ENCODE measurements around the gene AKT2. TPM values are rescaled to one million over a fixed set of nuclear protein-coding genes. Genes with fewer than 3 reads are reported as not detected.

The AKT2 gene
- total RNA-seq, 1 donor from 2014 or later: 127 TPM

DNA sequence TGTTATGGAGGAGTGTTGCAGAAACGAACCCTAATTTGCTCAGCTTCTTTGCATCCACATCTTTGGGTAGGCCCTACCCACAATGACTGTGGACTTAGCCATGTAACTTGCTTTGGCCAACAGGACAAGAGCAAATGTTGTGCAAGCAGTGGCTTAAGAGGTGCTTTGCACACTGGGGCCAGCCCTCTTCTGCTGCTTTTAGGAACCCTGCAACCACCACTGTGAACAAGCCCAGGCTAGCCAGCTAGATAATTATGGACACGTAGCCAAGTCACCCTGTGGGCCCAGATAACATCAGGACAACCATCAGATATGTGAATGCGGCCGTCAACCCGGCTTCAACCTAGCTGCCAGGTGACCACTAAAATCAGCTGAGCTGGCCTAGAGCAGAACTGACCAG is 45.9 kb upstream of the AKT2 start:
- peaks cover 2% of the 10 kb centered on the region for H3K79me2 ChIP-seq (ENCODE audit: insufficient read depth, low read length)
- Mint-ChIP-seq H3K4me3 (ENCODE audit: unreplicated experiment) (no peak overlapping the region), H3K9me3 (ENCODE audit: unreplicated experiment) (no peaks in the 10 kb centered on the region), H3K36me3 (ENCODE audit: low read depth, unreplicated experiment) (peaks cover 26% of the 10 kb centered on the region), H3K4me1 (ENCODE audit: low read depth, unreplicated experiment) (no peaks in the 10 kb centered on the region), H3K27ac (ENCODE audit: unreplicated experiment) (no peak overlapping the region), H3K27me3 (ENCODE audit: low read depth, unreplicated experiment) (no peaks in the 10 kb centered on the region)
- peaks cover 33% of the 10 kb centered on the region for H3K36me3 ChIP-seq (ENCODE audit: insufficient read depth, low read length)
- DNase-seq (ENCODE audit: low read depth): no peak
- TF ChIP-seq CTCF (IDR thresholded peaks at IDR 0.05; ENCODE audit: insufficient read depth, low read depth, low read length): no peak
- TF ChIP-seq EZH2 (IDR thresholded peaks at IDR 0.05; ENCODE audit: insufficient read depth, low read length): no peak
- no peak for FAIRE-seq
- no peak overlapping the region for H2AFZ ChIP-seq (ENCODE audit: low read depth, low read length)
- no peak overlapping the region for H3K4me2 ChIP-seq (ENCODE audit: low read length)
- no peak overlapping the region for H3K9ac ChIP-seq (ENCODE audit: low read length)
- no peak overlapping the region for H3K27ac ChIP-seq (ENCODE audit: low read depth, low read length)
- H3K4me3 ChIP-seq (ENCODE audit: insufficient read depth, low read depth, low read length): no peak overlapping the region
- no peaks in the 10 kb centered on the region for H3K9me3 ChIP-seq (ENCODE audit: insufficient read depth, low read depth, low read length)
- H4K20me1 ChIP-seq (ENCODE audit: insufficient read depth, low read length): peaks cover 12% of the 10 kb centered on the region
- H3K27me3 ChIP-seq (ENCODE audit: insufficient read depth, low read length): no peaks in the 10 kb centered on the region
- H3K4me1 ChIP-seq (ENCODE audit: insufficient read depth, low read length): no peaks in the 10 kb centered on the region

DNA sequence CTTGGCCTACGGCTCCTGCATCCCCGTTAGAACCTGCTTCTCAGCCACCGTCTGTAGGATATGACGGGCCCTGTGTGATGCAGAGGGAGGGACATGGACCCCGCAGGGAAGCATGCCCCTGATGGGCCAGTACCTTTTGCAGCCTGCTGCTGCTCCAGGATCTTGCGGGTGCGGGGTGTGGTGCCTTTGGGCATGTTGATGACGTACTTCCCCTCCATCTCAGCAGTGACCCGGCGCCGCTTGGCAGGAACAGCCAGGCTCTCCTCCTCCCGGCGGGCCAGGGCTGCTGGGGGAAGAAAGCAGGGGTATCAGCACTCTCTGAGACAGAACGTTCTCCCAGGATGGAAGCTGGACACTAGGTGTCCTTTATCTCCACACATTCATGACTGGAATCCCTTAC is 41.1 kb upstream of the AKT2 start:
- H3K36me3 Mint-ChIP-seq (ENCODE audit: low read depth, unreplicated experiment): peaks cover 39% of the 10 kb centered on the region

More for the DNA sequence above, 41.1 kb upstream of the AKT2 start:
- no peak overlapping the region for H3K9ac ChIP-seq (ENCODE audit: low read length)
- no peaks in the 10 kb centered on the region for H3K4me1 Mint-ChIP-seq (ENCODE audit: low read depth, unreplicated experiment)
- no peaks in the 10 kb centered on the region for H3K27me3 ChIP-seq (ENCODE audit: insufficient read depth, low read length)
- no peaks in the 10 kb centered on the region for H3K79me2 ChIP-seq (ENCODE audit: insufficient read depth, low read length)
- H3K27ac ChIP-seq (ENCODE audit: low read depth, low read length): no peak overlapping the region
- TF ChIP-seq EZH2 (IDR thresholded peaks at IDR 0.05; ENCODE audit: insufficient read depth, low read length) (no peak), CTCF (IDR thresholded peaks at IDR 0.05; ENCODE audit: insufficient read depth, low read depth, low read length) (no peak)
- FAIRE-seq (no peak), DNase-seq (ENCODE audit: low read depth) (no peak)
- H3K36me3 ChIP-seq (ENCODE audit: insufficient read depth, low read length): peaks cover 27% of the 10 kb centered on the region
- H3K9me3 Mint-ChIP-seq (ENCODE audit: unreplicated experiment): no peaks in the 10 kb centered on the region
- no peak overlapping the region for H3K27ac Mint-ChIP-seq (ENCODE audit: unreplicated experiment)
- no peaks in the 10 kb centered on the region for H3K27me3 Mint-ChIP-seq (ENCODE audit: low read depth, unreplicated experiment)
- no peak overlapping the region for H3K4me3 ChIP-seq (ENCODE audit: insufficient read depth, low read depth, low read length)
- H2AFZ ChIP-seq (ENCODE audit: low read depth, low read length): no peak overlapping the region
- H3K9me3 ChIP-seq (ENCODE audit: insufficient read depth, low read depth, low read length): no peaks in the 10 kb centered on the region
- no peak overlapping the region for H3K4me2 ChIP-seq (ENCODE audit: low read length)
- no peak overlapping the region for H3K4me3 Mint-ChIP-seq (ENCODE audit: unreplicated experiment)
- H4K20me1 ChIP-seq (ENCODE audit: insufficient read depth, low read length): no peaks in the 10 kb centered on the region
- H3K4me1 ChIP-seq (ENCODE audit: insufficient read depth, low read length): peaks cover 10% of the 10 kb centered on the region
